Activated CD4-positive, alpha-beta T cell treated with anti-CD3 and anti-CD28 coated beads for 48 hours (primary cell): Measurements from ENCODE around the gene SNN.

Experiments
- DNase-seq: peaks from one replicate; pipeline ENCODE4 v3.0.0-alpha.2; 2020

SNN gene

DNA sequence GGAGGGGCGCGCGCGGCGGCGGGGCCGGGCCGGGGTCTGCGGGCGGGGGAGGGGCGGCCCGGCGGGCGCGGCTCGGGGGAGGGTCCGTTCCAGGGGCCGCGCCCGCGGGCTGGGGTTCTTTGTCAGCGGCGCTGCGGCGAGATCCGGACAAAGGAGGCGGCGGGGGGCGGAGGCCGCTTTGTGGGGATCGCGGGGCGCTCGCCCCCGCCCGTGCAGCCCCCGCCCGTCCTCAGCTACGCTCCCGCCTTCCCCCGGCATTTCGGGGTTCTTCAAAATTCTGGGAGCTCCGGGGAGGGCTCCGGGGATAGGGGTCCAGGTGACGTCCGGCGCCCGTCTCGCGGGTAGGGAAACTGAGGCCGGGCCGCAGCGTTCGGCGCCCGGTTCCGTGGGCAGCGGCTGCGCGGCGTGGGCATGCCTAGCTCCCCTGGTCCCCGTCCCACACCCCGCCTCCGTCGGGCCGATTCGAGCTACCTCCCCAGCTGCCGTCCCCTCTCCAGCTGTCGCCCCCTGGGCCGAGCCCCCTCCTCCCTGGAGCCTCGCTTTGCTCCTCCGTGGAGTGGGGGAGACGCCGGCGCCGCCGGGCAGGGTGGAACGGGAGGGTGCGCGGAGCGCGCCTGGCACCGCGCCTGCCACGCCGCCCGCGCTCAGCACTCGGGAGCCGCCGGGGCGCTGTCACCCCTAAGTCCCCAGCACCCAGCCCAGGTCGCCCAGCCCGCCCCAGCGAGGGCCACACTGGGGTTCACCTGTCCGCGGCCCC, 546 bp downstream of the SNN start:
- DNase-seq = peak; percentile 22

DNA sequence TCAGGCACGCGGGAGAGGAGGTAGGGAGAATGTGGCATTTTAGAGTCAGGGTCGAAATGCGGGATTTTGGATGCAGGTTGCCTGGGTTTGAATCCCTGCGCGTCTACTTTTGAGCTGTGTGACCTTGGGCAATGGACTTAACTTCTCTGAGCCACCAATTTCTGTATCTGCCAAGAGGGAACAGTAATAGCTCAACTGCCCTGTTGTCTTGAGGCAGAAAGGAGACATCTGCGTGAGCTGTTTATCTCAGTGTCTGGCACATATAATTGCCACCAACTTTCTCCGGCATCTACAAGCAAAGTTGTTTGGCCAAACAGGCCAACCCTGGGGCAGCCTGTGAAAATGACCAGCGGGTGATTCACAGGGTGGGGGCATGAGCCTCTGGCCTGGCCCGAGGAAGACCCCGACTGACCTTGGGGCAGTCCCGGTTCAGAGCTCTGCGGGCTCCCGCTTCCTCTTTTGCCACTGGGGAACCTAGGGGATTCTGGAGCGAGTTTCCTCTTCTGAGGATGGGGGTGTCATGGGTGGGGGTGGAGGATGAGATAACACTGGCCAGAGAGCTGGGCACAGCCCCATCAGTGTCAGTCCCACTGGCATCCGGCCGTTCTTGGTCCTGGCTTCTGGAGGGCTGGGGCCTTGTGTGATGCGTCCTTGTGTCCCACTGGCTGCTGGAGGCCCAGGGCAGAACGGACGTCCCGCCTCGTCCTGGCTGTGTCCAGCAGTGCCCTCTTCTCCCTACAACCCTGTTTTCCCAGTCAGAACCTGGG, 1.3 kb downstream of the SNN start:
- no peak for DNase-seq

DNA sequence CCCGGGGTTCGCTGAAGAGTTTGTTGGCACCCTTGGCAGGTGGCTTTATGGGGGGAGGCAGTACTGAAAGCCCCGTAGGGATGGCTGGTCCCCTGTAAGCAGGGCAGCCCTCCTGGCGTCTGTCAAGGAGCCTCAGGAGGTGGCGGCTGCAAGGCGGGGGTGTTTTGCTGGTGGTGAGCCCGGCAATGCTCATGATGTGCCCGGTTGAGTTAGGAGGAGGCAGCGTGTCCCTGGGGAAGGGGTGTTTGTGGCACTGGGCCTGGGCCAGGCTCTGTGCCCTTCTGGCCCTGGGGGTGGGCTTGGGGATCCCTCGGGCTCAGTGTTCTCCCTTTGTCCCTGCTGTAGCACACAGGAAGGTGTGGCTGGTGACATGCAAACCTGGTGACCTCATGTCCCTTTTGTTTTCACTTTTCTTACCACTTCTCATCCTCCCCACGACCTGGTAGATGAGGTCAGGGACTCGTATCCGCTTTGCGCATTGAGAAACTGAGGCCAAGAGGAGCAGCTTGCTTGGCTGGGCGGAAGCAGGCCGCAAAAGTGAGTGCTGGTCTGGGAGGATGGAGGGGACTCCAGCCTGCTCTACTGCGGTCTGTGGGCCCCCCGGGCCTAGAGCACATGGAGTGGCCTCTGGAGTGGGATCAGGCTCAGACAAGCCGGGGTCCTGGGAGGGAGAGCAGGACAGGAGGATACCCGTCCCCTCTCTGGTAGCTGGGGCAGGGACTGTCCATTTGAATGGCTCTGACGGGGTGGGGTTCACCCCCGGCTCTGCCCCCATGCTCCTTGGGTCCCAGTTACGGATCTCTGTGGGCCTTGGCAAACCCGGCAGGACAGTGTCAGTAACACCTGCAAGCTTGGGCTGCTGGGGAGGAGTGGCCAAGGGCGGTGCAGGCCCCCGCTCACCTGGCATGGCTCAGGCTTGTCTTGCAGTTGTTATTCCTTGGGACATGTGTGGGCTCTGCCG, 2.2 kb downstream of the SNN start:
- DNase-seq = peak; percentile 49

DNA sequence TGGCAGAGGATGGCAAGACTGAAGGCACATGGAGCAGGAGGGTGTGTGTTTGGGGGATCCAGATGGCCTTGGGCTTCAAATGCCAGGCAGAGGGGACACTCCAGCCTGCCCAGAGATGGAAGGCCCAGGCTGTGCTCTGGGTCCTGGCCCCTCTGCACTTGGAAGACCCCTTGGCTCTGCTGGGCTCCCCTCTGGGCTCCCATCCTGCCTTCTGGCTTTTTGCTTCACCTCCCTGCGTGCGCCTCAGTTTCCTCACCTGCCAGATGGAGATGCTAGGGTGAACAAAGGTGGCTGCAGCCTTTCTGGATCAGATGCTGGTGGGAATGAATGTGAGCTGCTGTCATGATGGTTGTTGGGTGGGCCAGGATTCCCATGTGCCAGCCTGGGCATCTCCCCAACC, 3.0 kb downstream of the SNN start:
- no peak for DNase-seq

DNA sequence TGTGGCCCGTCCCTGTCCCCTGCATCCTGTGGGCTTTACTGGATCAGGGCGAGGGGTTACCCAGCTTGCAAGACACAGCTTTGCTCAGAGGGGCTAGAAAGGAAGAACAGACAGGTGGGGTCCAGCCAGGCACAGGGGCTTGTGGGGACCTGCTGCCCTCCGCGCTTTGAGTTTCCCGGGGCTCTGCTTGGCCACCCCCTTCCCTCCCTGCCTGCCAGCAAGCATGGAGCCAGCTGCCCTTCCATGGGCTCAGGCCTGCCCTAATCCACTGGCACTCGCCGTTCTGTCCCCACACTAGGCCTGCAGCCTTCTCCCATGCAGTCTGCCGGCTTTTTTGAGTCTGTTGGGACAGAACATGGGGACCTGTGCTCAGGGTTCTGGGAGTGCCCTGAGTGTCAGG, 3.4 kb downstream of the SNN start:
- DNase-seq = no peak

DNA sequence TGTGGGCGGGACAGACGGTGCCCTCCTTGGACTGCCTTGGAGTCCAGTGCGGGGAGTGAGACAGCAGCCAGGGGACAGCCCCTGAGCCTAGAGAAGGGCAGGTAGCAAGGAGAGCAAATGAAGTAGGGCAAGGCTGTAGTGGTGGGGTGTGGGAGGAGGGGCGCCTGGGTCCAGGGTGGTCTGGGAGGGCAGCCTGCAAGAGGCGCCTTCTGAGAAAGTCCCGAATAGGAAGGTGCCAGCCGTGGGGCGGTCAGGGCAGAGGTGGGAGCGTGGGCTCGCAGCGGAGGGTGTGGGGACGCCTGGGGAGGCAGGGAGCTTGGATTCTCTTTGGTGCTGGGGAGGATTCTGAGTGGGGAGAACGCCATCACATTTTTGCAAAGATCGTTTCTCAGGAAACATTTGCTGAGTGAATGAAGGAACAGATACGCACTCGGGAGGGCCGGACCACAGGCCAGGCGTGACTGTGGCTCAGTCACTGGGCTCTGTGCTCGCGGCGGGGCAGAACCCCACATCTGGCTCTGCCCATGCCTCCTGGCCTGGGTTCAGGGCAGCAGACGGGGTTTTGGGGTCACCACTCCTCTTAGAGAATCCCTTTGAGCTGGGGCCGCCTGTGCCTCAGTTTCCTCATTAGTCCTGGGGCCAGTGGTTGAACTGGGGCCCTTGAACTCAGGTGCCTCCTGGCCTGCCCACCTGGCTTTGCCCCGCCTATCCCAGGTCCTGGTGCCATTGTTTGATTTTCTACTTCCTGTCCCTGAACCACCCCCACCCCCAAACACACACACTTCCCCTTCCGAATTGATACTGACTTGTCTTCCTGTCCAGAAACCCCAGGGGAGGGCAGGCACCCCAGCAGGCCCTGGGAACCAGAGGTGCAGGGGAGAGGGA, 4.2 kb downstream of the SNN start:
- DNase-seq = no peak

DNA sequence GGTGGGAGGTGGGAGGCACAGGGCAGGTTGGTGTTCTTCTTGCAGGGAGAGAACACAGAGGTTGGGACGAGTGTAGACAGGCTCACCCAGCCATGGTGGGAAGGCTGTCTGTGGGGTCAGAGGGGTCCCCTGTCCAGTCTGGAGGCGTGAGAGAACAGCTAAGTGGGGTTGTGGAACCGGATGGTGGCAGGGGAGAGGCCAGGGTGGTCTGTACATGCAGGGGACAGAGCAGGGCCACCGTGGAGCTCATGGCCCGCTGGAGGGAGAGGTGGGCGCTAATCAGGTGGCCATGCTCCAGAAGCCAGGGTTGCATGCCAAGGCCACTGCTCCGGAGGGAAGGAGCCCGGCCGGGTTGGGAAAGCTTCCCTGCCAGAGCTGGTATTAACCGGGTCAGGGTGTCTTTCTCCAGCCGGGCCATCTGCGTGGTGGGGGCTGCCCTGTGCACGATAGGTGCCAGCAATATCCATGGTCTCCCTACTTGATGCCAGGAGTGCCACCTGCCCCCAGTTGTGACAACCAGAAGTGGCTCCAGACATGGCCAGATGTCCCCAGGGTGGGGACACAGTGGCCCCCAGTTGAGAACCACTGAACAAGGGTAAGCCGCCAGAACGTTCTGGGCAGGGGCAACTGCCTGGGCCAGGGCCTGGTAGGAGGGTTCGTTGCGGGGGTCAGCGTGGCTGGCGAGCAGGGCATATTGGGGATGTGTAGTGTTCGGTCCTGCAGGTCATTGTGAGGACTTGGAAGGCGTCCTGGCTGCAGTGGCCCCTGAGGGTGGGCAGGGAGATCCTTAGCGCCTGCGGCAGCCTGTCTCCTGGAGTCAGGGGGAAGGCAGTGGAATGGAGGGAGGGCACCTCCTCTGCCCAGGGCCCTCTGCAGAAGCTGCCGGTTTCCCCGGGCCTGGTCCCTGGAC, 5.1 kb downstream of the SNN start:
- no peak for DNase-seq

DNA sequence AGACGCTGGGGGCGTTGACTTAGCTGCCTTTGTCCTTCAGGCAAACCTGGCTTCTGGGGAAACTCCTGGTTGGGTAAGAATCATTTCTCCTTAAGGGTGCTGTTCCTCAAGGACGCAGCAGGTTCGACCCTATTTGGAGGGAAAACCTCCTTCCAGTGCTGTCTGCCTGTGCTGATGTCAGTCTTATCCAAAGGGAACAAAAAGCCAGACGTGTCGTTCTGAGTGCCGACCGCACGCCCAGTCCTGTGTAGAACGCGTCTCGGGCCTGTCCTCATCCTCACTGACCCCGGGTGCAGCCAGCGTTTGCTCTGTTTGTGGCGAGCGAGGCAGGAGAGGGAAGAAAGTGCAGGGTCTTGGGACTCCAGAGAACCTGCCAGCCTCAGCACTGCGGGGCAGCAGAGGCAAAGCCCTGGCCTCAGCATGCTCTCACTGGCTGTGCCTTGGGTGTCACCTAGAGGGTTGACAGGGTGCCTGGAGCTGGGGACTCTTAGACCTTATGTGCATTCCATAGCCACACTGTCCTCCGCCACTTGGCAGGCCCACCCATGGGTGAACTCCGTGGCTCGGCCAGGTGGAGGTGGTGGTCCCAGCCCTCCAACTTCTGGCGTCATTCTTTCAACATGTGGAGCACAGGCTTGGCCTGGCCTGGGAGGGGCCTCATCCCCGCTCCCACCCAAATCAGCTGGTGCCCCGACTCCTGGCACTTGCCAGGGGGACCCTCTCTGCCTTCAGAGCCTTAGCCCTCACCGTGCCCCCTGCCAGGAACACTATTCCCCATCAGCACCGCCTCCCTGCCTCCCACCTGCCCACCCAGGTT, 6.0 kb downstream of the SNN start:
- no peak for DNase-seq

DNA sequence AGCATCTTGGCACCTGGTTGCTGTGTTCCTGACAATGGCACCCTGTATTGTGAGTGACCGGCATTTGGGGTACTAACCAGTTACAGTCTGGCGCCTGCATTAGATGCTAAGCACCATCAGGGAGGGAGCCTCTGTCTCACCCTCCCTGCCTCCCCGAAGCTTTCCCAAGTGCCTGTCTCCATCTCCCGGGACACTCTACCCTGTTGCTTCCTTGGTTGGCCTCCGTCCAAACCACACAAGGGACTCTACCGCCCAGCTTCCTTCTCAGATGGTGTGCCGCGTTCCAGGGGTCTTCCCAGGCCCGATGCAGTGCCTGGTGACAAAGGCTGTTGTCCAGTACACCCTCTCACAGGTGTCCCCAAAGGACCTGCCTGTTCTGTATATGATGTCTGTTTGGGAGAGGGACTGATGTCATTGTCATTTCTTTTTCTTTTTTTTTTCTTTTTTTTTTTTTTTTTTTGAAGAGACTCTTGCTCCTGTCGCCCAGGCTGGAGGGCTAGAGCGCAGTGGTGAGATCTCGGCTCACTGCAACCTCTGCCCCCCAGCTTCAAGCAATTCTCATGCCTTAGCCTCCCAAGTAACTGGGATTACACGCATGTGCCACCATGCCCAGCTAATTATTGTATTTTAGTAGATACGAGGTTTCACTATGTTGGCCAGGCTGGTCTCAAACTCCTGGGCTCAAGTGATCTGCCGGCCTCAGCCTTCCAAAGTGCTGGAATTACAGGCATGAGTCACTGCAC, 6.7 kb downstream of the SNN start:
- no peak for DNase-seq

DNA sequence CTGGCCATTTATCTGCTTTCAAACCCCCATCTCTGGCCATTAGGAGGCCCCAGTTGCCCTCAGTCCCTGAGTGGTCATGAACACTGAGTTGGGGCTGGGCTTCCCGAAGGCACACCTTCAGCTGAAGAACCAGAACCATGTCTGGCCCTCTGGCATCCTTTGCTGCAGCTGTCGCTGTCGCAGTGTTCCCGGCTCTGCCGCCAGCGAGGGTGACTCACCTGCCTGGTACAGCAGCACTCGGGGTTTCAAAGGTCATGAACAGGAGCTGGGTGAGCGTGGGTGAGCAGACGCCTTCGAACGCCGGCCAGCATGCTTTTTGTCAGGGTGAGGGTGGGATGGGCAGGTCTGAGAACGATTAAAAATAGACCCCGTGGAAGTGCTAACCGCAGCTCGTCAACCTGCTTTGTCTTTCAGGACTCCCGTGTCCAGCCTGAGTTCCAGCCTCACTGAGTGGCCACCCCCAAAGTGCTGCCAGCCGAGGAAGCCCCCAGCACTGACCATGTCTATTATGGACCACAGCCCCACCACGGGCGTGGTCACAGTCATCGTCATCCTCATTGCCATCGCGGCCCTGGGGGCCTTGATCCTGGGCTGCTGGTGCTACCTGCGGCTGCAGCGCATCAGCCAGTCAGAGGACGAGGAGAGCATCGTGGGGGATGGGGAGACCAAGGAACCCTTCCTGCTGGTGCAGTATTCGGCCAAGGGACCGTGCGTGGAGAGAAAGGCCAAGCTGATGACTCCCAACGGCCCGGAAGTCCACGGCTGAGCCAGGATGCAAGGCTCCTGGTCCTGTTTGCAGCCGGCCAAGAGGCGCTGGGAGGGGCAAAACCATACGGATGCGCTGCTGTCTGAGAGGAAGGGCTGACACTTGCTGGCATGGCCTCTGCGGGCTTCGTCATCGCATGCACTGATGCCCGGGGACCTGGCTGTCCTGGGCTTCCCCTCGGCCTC, 7.6 kb downstream of the SNN start:
- DNase-seq = peak; percentile 61

DNA sequence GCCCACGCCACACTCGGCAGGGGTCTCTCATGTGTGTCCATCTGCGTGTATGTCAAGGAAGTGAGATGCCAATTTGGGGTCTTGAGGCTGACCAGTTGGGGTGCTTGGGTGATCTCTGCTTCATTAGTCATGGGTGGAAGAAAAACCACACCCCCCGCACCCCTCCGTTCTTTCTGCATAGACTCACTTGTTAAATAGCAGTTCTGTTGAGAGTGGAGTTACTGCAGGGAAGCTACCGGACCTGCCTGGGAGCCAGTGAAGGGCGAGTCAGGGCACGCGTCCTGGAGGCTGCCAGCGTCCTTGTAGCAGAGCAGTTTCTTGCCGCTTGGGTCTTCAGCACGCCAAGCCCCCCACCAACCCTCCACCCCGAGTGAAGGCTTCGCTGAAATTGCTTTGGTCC, 8.5 kb downstream of the SNN start:
- DNase-seq = no peak

DNA sequence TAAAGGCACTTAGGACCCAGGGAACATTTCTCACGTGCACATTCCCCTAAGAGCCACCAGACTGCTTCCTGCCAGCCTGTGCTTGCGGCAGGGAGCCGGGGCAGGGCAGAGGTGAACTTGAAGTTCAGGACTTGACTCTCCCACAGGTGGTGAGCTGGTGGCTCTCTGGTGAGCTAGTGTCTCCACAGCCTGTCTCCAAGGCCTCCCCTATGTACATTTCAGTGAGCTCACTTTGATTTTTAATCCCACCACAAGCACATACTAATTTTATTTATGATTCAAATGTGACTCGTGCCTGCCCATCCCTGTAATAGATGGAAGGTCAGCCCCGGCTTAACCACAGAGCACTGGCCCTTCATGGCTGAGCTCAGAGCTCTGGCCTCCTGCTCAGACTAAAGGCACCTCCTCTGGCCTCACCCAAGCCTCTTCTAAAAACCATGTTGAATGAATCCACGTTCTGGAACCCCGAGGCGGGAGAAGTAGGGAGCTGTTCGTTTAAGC, 9.2 kb downstream of the SNN start:
- no peak for DNase-seq

DNA sequence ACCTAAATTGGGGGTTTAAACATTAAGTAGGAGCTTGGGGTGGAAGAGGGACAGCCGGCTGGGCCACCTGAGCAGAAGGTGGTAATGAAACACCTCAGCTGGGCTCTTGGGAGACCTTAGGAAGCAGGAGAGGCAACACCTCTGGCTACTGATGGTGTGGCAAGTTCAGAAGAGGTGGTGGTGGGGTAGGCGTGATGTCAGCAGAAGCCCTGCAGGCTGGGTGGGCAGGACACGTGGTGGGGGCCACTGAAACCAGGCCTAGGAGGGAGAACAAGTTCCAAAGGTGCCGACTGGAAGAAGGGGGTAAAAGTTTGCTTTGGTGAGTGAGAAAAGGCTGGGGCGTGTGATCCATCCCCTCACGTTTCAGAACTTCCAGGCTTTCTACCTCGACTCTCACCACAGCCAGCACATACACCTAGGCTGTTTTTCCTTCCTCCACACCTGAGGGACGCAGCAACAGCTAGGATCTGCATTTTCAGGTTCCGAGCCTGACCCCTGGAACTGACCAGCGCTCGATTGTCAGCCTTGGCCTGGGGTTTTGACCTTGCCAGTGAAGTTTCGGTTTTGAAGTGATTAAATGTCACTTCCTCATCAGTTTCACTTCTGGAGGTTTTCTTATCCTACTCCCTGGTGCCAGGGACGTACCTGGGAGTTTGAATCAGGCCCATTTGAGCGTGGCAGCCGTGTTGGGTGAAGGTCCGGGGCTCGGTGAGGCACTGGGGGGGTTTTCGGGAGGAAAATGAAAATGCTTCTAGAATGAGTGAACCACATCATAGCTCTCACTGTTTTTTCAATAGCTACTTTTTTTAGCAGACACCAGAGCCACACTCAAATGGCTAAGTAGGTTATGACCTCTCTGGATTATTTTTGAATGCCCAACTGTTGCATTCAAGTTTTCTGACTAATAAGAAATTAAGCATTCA, 10.0 kb downstream of the SNN start:
- no peak for DNase-seq

DNA sequence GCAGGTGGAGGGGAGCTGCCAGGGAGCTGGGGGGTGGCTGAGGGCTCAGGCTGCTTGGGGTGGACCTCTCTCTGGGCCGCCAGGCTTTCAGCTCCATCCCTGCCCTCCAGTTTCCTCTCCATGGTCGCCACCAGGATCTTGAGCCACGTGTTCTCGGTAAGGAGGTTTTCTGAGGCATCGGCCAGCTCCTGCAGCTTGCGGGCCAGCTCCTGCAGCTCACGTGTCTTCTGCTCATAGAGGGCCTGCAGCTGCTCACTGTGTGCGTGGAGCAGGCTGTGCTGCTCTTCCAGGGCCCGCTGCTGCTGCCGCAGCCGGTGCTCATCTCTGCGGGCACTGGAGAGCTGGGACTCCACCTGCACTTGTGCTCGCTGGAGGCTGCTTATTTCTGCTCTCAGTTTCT, 11.0 kb downstream of the SNN start:
- no peak for DNase-seq

DNA sequence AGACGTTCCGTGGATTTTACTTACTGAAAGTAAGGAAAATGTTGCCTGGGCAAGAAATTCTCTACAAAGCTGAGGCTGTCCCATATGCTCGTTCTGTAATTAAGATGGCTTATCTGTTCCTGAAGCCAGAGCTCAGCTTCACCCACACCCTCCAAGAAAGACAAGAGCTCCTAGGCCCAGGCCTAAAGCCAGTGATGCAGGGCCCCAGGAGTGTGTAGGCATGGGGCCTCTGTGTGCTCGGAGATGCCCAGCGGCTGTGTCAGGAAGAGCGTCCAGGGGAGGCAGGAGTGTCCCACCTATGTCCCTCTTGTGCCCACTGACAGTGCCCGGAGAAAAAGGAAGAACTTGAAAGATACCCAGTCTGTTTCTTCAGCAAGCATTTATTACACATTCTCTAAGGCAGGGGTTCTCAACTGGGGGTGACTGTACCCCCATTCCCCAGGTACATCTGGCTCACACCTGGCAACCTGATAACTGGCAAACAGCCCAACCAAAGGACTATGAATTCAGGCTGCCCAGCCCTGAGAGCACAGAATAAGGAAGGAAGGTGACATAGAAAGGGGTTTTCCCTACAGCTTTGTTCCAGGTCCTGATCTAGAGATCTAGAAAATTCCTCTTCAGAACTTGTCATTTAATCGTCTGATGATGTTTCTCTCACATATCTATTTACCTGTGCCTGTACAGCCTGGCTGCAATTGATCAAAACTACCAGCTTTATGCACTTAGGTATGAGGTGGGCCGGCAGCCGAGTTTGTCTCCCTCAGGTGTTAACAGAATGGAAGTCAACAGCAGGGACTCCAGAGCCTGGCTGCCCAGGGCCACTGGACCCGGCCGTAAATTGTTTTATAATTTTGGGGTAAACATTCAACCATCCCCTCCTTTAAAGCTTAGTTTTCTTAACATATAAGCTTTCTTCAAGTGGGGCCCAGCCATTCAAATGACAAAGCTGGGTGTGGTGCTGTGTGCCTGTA, 12.0 kb downstream of the SNN start:
- DNase-seq = no peak

DNA sequence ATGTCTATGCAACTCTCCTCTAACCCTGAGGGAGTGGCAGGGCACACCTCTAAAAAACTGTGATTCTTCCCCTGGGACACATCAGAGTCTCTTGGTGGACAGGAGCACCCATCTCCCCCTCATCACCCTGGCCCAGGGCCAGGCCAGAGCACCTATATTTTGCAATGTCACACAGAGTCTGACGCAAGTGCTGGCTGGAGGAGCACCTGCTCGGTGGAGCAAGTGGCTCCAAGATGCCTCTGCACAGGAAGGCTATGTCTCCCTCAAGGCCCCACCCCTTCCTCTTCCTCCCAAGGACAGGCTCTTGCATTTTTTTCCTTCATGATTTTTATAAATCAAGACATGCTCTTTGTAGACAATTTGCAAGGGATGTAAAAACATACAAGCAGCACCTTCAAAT, 13.3 kb downstream of the SNN start:
- DNase-seq = no peak
